ENCODE data around the gene VSTM4. TPM values are rescaled to one million over a fixed set of nuclear protein-coding genes. Genes with fewer than 3 reads are reported as not detected.

VSTM4 gene
- total RNA-seq, 3 donors from 2014 or later (not counting 1 experiment from before 2014, with no cell fraction given) = 0.38 to 0.57 (median 0.45) TPM

DNA sequence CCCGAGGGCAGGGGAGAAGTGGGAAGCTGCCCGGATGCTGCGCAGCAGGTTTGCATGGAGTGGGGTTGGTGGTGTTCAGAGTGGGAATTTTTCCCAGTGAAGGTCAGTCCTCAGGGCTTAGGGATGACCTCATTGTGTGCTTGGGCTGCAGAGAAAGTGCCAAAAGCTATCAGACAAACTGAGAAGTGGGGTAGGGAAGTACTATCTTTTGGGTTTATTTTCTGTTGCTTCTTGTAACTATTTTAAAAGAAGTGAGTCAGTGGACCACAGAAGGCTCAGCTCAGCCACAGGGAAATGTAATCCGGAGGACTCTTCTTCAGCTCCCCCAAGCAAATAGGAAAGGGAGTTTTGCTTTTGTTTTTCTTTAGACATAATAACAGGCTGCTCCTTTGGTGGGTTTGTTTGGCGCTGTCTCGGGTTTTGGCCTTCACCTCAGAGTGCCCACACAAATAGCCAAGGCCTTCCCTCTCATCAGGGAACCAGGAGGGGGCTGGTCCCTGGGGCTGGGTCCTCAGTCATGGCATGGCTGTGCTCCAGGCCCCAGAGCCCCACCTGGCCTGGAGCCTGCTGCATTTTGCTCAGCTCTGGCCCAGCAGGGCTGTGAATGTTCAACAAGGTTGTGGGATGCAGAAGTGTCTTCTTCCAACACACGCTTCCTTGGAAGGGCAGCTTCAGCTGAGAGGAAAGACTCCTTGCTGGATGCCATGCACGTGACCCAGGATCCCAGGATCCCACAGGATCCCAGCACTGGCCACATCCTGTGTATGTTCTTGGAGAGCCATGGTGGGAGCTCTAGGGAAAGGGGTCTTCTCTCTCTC lies 23.9 kb upstream of the VSTM4 start:
- no peaks in the 10 kb centered on the region for H3K27me3 ChIP-seq (ENCODE audit: control insufficient read depth, insufficient read depth, low read length)
- H3K27ac ChIP-seq (ENCODE audit: low read length) = no peak overlapping the region
- TF ChIP-seq, protein P1, sequence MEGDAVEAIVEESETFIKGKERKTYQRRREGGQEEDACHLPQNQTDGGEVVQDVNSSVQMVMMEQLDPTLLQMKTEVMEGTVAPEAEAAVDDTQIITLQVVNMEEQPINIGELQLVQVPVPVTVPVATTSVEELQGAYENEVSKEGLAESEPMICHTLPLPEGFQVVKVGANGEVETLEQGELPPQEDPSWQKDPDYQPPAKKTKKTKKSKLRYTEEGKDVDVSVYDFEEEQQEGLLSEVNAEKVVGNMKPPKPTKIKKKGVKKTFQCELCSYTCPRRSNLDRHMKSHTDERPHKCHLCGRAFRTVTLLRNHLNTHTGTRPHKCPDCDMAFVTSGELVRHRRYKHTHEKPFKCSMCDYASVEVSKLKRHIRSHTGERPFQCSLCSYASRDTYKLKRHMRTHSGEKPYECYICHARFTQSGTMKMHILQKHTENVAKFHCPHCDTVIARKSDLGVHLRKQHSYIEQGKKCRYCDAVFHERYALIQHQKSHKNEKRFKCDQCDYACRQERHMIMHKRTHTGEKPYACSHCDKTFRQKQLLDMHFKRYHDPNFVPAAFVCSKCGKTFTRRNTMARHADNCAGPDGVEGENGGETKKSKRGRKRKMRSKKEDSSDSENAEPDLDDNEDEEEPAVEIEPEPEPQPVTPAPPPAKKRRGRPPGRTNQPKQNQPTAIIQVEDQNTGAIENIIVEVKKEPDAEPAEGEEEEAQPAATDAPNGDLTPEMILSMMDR (IDR thresholded peaks at IDR 0.05) = no peak
- intact Hi-C loops (cut with micrococcal nuclease) = no loop called here
- Mint-ChIP-seq H3K36me3 (no peaks in the 10 kb centered on the region), H3K27me3 (ENCODE audit: low read depth in 2 of 2) (no peaks in the 10 kb centered on the region), H3K4me1 (peaks cover 33 to 34% of the 10 kb centered on the region in 2 donors), H3K4me3 (no peak overlapping the region), H3K27ac (no peak overlapping the region), H3K9me3 (peaks cover 0 to 2% of the 10 kb centered on the region in 2 donors)
- no peak for DNase-seq
- no peak overlapping the region for H3K4me3 ChIP-seq (ENCODE audit: low read length)
- no peaks in the 10 kb centered on the region for H3K36me3 ChIP-seq (ENCODE audit: control insufficient read depth, insufficient read depth, low read length)
- peaks cover 21% of the 10 kb centered on the region for H3K4me1 ChIP-seq (ENCODE audit: control insufficient read depth, insufficient read depth, low read length)
- 84% methylated on average over 7 of the region's 8 CpGs for WGBS (ENCODE audit: insufficient coverage)
- no peak for ATAC-seq
- no peaks in the 10 kb centered on the region for H3K9me3 ChIP-seq (ENCODE audit: control insufficient read depth, insufficient read depth, low read length)

DNA sequence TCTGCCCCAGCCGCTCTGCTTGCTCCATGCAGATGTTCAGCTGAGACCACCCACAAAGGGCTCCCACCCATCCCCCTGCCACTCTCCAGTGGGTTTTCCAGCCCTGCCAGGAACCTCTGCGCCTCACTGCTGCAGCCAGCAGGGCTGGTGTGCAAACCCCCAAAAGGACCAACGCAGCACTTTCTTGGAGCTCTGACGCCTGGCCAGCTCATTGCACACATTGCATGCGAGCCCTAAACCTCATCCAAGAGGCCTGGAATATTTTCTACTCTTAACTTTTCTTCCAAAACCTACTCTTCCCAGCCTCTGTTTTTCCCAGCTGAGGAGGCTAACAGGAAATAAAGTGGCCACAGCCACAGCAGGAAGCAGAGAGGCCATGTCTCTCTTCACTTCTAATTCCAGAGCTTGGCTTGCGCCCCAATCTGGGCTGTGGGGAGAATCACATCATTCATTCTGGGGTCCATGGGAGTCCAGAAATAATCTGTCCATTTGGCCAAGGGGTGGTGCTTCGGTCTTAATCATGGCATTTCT lies 23.1 kb upstream of the VSTM4 start:
- WGBS (ENCODE audit: insufficient coverage) = 95% methylated on average over 7 of the region's 7 CpGs

DNA sequence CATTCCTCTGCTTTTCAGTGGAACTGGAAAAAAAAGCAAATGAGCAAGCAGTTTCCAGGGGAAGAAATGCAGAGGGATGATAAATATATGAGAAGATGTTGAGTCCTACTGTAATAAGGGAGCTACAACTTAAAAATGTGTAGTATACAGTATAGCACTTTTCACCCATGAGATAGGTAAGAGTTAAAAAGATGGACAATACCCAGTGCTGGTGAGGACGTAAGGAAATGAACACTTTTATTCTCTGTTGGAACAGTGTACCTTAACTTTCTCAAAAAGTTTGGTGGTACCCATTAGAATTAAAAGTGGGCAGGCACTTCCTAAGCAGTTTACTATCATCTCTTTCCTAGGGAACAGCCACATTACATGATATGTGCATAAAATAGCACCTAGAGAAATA lies 21.2 kb upstream of the VSTM4 start:
- intact Hi-C loops (cut with micrococcal nuclease) = no loop called here
- ATAC-seq (no peak), DNase-seq (no peak)
- Histone ChIP-seq H3K27ac (ENCODE audit: low read length) (no peak overlapping the region), H3K36me3 (ENCODE audit: control insufficient read depth, insufficient read depth, low read length) (no peaks in the 10 kb centered on the region), H3K4me3 (ENCODE audit: low read length) (no peak overlapping the region), H3K9me3 (ENCODE audit: control insufficient read depth, insufficient read depth, low read length) (no peaks in the 10 kb centered on the region), H3K4me1 (ENCODE audit: control insufficient read depth, insufficient read depth, low read length) (peaks cover 22% of the 10 kb centered on the region), H3K27me3 (ENCODE audit: control insufficient read depth, insufficient read depth, low read length) (no peaks in the 10 kb centered on the region)
- no peaks in the 10 kb centered on the region for H3K36me3 Mint-ChIP-seq
- H3K27me3 Mint-ChIP-seq (ENCODE audit: low read depth in 2 of 2) = no peaks in the 10 kb centered on the region
- peaks cover 36% of the 10 kb centered on the region in 2 donors for H3K4me1 Mint-ChIP-seq
- H3K4me3 Mint-ChIP-seq = no peak overlapping the region
- peaks cover 0 to 2% of the 10 kb centered on the region in 2 donors for H3K9me3 Mint-ChIP-seq
- H3K27ac Mint-ChIP-seq = peak overlapping the region; percentile 66 to 74
- TF ChIP-seq, protein P1 (IDR thresholded peaks at IDR 0.05) = no peak
- 70% methylated on average over 1 of the region's 1 CpG for WGBS (ENCODE audit: insufficient coverage)

More for the DNA sequence above, 23.1 kb upstream of the VSTM4 start:
- peaks cover 22% of the 10 kb centered on the region for H3K4me1 ChIP-seq (ENCODE audit: control insufficient read depth, insufficient read depth, low read length)
- TF ChIP-seq, protein P1 (IDR thresholded peaks at IDR 0.05) = no peak
- no peaks in the 10 kb centered on the region for H3K36me3 ChIP-seq (ENCODE audit: control insufficient read depth, insufficient read depth, low read length)
- no peaks in the 10 kb centered on the region for H3K9me3 ChIP-seq (ENCODE audit: control insufficient read depth, insufficient read depth, low read length)
- Mint-ChIP-seq H3K36me3 (no peaks in the 10 kb centered on the region), H3K4me3 (no peak overlapping the region), H3K27ac (no peak overlapping the region), H3K4me1 (peaks cover 36 to 37% of the 10 kb centered on the region in 2 donors), H3K9me3 (peaks cover 0 to 2% of the 10 kb centered on the region in 2 donors), H3K27me3 (ENCODE audit: low read depth in 2 of 2) (no peaks in the 10 kb centered on the region)
- no peak overlapping the region for H3K27ac ChIP-seq (ENCODE audit: low read length)
- H3K27me3 ChIP-seq (ENCODE audit: control insufficient read depth, insufficient read depth, low read length) = no peaks in the 10 kb centered on the region
- ATAC-seq (no peak), DNase-seq (no peak)
- intact Hi-C loops (cut with micrococcal nuclease) = no loop called here
- no peak overlapping the region for H3K4me3 ChIP-seq (ENCODE audit: low read length)
